Measurements from ENCODE around the gene BPIFA1. TPM values are rescaled to one million over a fixed set of nuclear protein-coding genes. Genes with fewer than 3 reads are reported as not detected.

Gene BPIFA1
- not detected for total RNA-seq

- ATAC-seq (no peak), DNase-seq (ENCODE audit: low spot score) (no peak)
Measured at GRCh38 chr20:33235696-33236095, at the start of gene BPIFA1. Gene BPIFA1, plus strand, starts transcription at chr20:33235996. Its CDS starts 1,716 bp downstream, at chr20:33237712.

GRCh38 chr20:33187491-33187890, 48.3 kb upstream of the BPIFA1 start:
- ATAC-seq (no peak), DNase-seq (ENCODE audit: low spot score) (no peak)

GRCh38 chr20:33188421-33188820, 47.4 kb upstream of the BPIFA1 start:
- ATAC-seq = no peak
- no peak for DNase-seq (ENCODE audit: low spot score)

GRCh38 chr20:33191484-33191883, 44.3 kb upstream of the BPIFA1 start:
- ATAC-seq (peak; percentile 49), DNase-seq (ENCODE audit: low spot score) (no peak)

- DNase-seq (ENCODE audit: low spot score) = no peak
- ATAC-seq = peak; percentile 18
Measured at GRCh38 chr20:33191955-33192354, 43.8 kb upstream of the BPIFA1 start.

- DNase-seq (ENCODE audit: low spot score) (no peak), ATAC-seq (no peak)
Measured at GRCh38 chr20:33192912-33193501, 42.8 kb upstream of the BPIFA1 start.

GRCh38 chr20:33199026-33199425, 36.8 kb upstream of the BPIFA1 start:
- ATAC-seq (no peak), DNase-seq (ENCODE audit: low spot score) (no peak)

- DNase-seq (ENCODE audit: low spot score) = no peak
- ATAC-seq = no peak
Measured at GRCh38 chr20:33202451-33202850, 33.3 kb upstream of the BPIFA1 start.

- ATAC-seq = no peak
- no peak for DNase-seq (ENCODE audit: low spot score)
Measured at GRCh38 chr20:33203444-33203843, 32.4 kb upstream of the BPIFA1 start.

GRCh38 chr20:33209789-33210188, 26.0 kb upstream of the BPIFA1 start:
- peak; percentile 87 for ATAC-seq
- DNase-seq (ENCODE audit: low spot score) = peak; percentile 63

- no peak for DNase-seq (ENCODE audit: low spot score)
Measured at GRCh38 chr20:33210371-33210770, 25.4 kb upstream of the BPIFA1 start.

GRCh38 chr20:33211817-33212424, 23.9 kb upstream of the BPIFA1 start:
- DNase-seq (ENCODE audit: low spot score) = peak; percentile 58
- peak; percentile 94 for ATAC-seq

More at GRCh38 chr20:33210371-33210770, 25.4 kb upstream of the BPIFA1 start:
- ATAC-seq = no peak

- ATAC-seq = no peak
Measured at GRCh38 chr20:33217052-33217451, 18.7 kb upstream of the BPIFA1 start, which contains the start of gene BPIFA3. Gene BPIFA3, plus strand, starts transcription at chr20:33217352. Its CDS starts 185 bp downstream, at chr20:33217537.

GRCh38 chr20:33224399-33224798, 11.4 kb upstream of the BPIFA1 start:
- no peak for DNase-seq (ENCODE audit: low spot score)
- no peak for ATAC-seq

More at GRCh38 chr20:33217052-33217451, 18.7 kb upstream of the BPIFA1 start, which contains the start of gene BPIFA3:
- no peak for DNase-seq (ENCODE audit: low spot score)

GRCh38 chr20:33229843-33230242, 6.0 kb upstream of the BPIFA1 start:
- no peak for ATAC-seq
- DNase-seq (ENCODE audit: low spot score) = no peak

GRCh38 chr20:33231237-33231636, 4.6 kb upstream of the BPIFA1 start:
- no peak for DNase-seq (ENCODE audit: low spot score)

GRCh38 chr20:33232486-33233072, 3.2 kb upstream of the BPIFA1 start:
- ATAC-seq (no peak), DNase-seq (ENCODE audit: low spot score) (no peak)

More at GRCh38 chr20:33231237-33231636, 4.6 kb upstream of the BPIFA1 start:
- no peak for ATAC-seq

GRCh38 chr20:33233129-33233774, 2.5 kb upstream of the BPIFA1 start:
- DNase-seq (ENCODE audit: low spot score) (no peak), ATAC-seq (no peak)

GRCh38 chr20:33234050-33234449, 1.7 kb upstream of the BPIFA1 start:
- ATAC-seq (no peak), DNase-seq (ENCODE audit: low spot score) (no peak)

- DNase-seq (ENCODE audit: low spot score) = no peak
- no peak for ATAC-seq
Measured at GRCh38 chr20:33236351-33236750, 555 bp downstream of the BPIFA1 start.

- no peak for ATAC-seq
- DNase-seq (ENCODE audit: low spot score) = no peak
Measured at GRCh38 chr20:33237989-33238388, 2.2 kb downstream of the BPIFA1 start.

GRCh38 chr20:33239418-33239817, 3.6 kb downstream of the BPIFA1 start:
- no peak for ATAC-seq
- DNase-seq (ENCODE audit: low spot score) = no peak
